ENCODE measurements around the gene WTAP. TPM values are rescaled to one million over a fixed set of nuclear protein-coding genes. Genes with fewer than 3 reads are reported as not detected.

The WTAP gene
- total RNA-seq, 4 donors from 2014 or later, result 89.5 to 135 (median 107) TPM

DNA sequence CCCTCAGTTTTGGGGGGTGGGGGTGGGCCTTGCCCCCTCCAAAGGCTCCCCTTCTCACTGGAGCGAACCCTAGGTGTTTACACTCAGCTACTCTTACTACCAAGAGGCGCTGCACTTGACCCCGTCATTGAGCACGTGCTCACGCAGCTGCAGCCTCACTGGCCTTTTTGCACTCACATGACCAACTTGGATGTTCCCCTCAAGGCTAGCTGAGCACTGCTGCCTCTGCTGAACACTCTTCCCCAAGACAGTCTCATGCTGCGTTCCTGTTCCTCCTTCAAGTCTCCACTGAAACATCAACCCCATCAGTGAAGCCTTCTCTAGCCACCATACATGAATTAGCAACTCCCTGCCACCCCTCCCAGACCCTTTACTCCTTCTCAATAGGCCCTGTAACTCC, 38.3 kb upstream of the WTAP start:
- TF ChIP-seq, protein P1, sequence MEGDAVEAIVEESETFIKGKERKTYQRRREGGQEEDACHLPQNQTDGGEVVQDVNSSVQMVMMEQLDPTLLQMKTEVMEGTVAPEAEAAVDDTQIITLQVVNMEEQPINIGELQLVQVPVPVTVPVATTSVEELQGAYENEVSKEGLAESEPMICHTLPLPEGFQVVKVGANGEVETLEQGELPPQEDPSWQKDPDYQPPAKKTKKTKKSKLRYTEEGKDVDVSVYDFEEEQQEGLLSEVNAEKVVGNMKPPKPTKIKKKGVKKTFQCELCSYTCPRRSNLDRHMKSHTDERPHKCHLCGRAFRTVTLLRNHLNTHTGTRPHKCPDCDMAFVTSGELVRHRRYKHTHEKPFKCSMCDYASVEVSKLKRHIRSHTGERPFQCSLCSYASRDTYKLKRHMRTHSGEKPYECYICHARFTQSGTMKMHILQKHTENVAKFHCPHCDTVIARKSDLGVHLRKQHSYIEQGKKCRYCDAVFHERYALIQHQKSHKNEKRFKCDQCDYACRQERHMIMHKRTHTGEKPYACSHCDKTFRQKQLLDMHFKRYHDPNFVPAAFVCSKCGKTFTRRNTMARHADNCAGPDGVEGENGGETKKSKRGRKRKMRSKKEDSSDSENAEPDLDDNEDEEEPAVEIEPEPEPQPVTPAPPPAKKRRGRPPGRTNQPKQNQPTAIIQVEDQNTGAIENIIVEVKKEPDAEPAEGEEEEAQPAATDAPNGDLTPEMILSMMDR (IDR thresholded peaks at IDR 0.05; ENCODE audit: low read depth), result no peak

DNA sequence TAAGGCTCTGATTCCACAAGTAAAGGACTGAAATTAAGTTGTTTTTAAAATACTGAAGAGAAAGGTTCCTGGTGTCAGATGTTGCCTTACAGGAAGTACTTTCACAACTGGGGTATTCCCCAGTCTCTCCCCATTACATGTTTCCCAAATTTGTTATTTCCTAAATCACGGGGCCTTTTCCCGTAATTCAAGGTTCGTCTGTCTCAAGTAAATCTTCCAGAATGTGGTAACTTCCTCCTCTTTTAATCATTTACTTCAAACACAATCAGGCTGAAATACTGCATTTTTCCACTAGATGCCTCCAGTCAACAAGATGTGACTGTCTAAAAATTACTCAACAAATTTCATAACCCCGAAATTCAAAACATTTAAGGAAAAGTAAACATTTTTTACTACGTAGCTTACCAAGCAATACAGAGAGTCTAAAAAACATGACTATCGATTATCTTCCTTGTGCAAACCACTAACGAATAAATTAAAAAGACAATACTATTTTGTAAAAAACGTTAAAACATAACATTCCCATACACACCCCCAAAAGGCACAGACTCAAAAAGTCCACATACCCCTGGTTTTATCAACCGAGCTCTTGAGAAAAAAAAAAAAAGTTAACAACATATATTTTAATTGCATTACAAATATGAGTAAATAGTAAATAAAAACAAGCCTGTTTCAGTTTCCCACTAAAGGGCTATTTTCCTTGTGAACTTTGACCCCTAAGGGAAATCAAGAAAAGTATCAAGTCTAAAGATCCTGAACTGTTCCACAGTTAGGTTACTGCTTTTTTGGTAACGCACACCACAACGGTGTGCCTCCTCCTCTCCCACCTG, 36.0 kb upstream of the WTAP start:
- TF ChIP-seq, protein P1 (IDR thresholded peaks at IDR 0.05; ENCODE audit: low read depth), result no peak

DNA sequence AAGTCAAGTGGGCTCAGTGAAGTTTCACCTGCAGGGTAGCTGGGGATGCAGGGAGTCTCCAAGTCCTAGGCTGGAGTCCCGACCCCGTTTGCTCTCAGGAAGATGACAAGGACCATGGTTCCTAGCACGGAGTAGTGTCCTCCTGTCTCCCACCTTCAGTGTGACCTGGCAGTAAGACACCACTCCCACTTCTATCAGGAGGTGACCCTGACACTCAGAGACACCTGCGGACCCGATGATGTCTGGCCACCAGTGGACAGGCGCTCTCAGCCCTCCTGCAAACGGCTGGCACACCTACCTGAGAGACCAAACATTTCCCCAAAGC, 35.4 kb upstream of the WTAP start:
- TF ChIP-seq, protein P1 (IDR thresholded peaks at IDR 0.05; ENCODE audit: low read depth), result no peak

DNA sequence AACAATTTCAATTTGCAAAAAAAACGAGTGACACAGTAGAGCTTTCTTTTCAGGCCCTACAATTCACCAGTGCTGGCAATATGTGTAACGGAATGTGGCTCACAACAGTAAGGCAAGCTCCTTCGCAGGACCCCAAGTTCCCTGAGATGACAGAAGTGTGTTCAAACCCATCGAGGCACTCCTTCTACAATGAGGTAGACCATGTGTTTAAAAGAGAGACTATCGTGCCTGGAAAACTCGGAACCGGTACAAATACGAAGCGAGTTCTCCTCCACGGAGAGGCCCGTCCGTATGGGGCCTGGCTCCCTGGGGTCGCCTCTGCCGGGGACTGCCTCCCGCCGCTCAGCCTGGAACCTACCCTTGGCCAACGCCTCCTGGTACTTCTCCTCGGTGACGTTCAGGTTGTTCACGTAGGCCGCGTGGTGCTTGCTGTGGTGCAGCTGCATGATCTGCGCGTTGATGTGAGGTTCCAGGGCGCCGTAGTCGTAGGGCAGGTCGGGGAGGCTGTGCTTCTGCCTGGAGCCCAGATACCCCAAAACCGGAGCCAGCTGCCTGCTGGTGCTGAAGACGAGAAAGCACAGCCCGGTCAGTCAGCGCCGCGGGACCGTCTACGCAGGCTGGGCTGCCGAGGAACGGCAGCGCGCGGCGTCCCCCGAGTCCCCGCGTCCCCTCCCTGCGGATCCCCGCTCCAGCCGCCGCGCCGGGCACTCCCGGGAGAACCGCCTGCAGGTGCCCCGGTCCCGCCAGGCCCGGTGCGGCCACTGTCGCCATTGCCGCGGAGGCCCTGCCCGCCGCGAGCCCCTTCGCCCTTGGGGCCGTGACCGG, 34.8 kb upstream of the WTAP start:
- TF ChIP-seq, protein P1 (IDR thresholded peaks at IDR 0.05; ENCODE audit: low read depth), result no peak

DNA sequence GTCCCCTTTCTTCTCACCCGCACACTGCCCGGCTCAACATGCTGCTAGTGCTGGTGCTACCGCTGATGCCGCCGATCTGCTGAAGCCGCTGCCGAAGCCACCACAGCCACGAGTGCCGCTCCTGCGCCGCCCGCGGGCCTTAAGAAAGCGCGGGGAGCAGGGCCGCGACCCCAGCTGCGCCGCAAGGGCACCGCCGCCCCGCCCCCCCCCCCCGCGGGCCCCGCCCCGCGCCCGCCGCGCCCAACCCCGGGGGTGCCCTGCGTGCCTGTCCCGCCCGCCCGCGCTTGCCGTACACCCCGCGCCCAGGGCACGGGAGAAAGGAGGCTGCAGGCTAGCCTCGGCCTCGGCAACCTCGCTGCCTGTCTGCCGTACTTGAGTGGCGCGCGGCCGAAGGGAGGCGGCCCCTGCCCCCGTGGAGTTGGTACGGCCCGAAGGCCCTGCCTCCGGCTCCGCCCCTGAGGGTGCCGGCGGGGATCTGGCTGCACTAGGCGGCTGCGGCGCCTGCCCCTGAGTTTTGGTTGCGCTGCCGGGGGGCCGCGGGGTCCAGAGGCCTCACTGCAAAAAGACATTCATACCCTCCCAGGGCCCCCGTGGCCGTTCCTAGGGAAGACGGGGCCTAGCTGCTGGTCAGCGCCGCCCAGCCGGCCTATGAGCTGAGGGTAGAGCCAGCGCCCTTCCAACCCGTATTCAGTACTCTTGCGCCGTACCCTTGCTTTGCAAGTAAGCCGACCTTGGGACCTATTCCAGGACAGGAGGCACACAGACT, 34.0 kb upstream of the WTAP start, which contains the start of gene SOD2:
TSS of gene SOD2 (minus strand) at position 114 of the 766 bp plus-strand sequence. CDS start at position 40, 74 bp downstream.
- TF ChIP-seq, protein P1 (IDR thresholded peaks at IDR 0.05; ENCODE audit: low read depth), result no peak

DNA sequence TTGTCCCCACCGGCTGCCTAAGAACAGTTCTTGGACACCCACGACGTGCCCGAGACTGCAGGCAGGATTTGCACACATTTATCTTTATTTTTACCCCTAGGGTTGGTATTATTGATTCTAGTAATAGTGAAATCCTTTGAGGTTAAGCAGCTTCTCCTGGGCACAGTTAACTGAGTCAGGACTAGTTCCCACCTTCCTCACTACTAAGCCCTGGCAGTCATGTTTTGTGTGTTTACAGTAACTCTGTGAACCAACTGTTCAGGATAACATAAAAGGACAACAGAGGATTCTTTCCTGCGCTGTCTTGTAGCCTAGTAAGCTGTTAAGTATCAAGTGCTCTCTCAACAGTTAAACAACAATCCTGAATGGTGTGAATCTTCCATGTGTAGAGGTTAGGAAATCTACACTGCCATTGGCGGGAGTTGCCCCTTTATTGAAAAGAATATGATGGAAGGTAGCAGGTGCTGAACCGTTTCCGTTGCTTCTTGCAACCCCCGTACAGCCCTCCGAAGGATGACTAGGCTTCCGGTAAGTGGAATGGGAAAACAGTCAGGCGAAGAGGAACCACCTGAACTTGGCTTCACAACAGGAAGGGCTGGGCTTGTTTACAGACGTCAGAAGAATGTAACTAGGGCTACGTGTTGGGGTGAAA, 33.3 kb upstream of the WTAP start:
- TF ChIP-seq, protein P1 (IDR thresholded peaks at IDR 0.05; ENCODE audit: low read depth), result no peak
